GM12878 (cell line): ENCODE data around the gene PIP5KL1. TPM values are rescaled to one million over a fixed set of nuclear protein-coding genes. Genes with fewer than 3 reads are reported as not detected.

ENCODE experiments used
- ATAC-seq: fragments of 200-7000 bp; cut with Tn5 transposase; 3 replicates; pipeline ENCODE4 v1.9.1; 2020; ENCODE audit warnings: mild to moderate bottlenecking, moderate library complexity
- BruUV-seq: library from RNA; stranded (reverse); fragments of 400-500 nt; replicated peaks from 2 replicates; lab custom pipeline; 2021; lab: Mats Ljungman, UMichigan
- CTCF ChIA-PET: fragments of 300-600 bp; sonication (Branson Sonifier 250); formaldehyde crosslinking; extraction: SDS; loops from one replicate; lab custom pipeline; 2021; ENCODE audit warnings: inconsistent platforms; lab: Yijun Ruan, JAX
- POLR2A ChIA-PET: fragments of 350-600 bp; formaldehyde crosslinking; extraction: SDS; loops from one replicate; lab custom pipeline; 2021; ENCODE audit warnings: inconsistent platforms; lab: Charles Lee
- RAD21 ChIA-PET: fragments of 300-600 bp; sonication (Branson Sonifier 250); formaldehyde crosslinking; loops from one replicate; lab custom pipeline; 2023; ENCODE audit warnings: antibody characterized with exemption; ENCODE audit not compliant: unreplicated experiment; lab: Charles Lee
- SMC1A ChIA-PET: fragments of 300-600 bp; sonication (Branson Sonifier 250); formaldehyde crosslinking; loops from one replicate; lab custom pipeline; 2023; ENCODE audit not compliant: unreplicated experiment, uncharacterized antibody; lab: Charles Lee
- DNase-seq: peaks from one replicate; pipeline ENCODE4 v3.0.0-alpha.2; 2011; ENCODE audit warnings: low read depth, low spot score
- FAIRE-seq: peaks from 3 replicates; lab custom pipeline; 2011; peaks lifted over from hg19 to GRCh38; lab: Jason Lieb, UNC
- H2AFZ ChIP-seq: 2 replicates; pipeline ENCODE4 v1.6.0; 2011; ENCODE audit warnings: low read depth, low read length, control low read depth; ENCODE audit not compliant: control insufficient read depth
- H3K27ac ChIP-seq: 2 replicates; pipeline ENCODE4 v1.5.1; 2011; ENCODE audit warnings: control low read depth; ENCODE audit not compliant: control insufficient read depth, insufficient read depth
- H3K27me3 ChIP-seq, 2 experiments: replicated peaks in 1 of 2; 2 replicates each; pipeline versions ENCODE4 v1.6.0 to v1.6.1; 2011; ENCODE audit warnings: low read length in 1 of 2; ENCODE audit not compliant: control insufficient read depth in 2 of 2, insufficient read depth in 2 of 2
- H3K36me3 ChIP-seq, 2 experiments: 2 replicates each; pipeline ENCODE4 v1.5.1; 2011; ENCODE audit warnings: low read length in 1 of 2; ENCODE audit not compliant: control insufficient read depth in 2 of 2, insufficient read depth in 2 of 2
- H3K4me1 ChIP-seq: 2 replicates; pipeline ENCODE4 v1.6.1; 2011; ENCODE audit warnings: mild to moderate bottlenecking, low read length, moderate library complexity, mixed read lengths; ENCODE audit not compliant: control insufficient read depth, insufficient read depth
- H3K4me2 ChIP-seq: 2 replicates; pipeline ENCODE4 v1.6.0; 2011; ENCODE audit warnings: control low read depth; ENCODE audit not compliant: control insufficient read depth, insufficient read depth
- H3K4me3 ChIP-seq: fragments of 200-600 bp; sonication (generic); 2 replicates; pipeline ENCODE4 v1.5.1; 2016
- H3K79me2 ChIP-seq: 2 replicates; pipeline ENCODE4 v1.6.0; 2011; ENCODE audit warnings: low read length; ENCODE audit not compliant: control insufficient read depth, insufficient read depth
- H3K9ac ChIP-seq: 2 replicates; pipeline ENCODE4 v1.8.0; 2011; ENCODE audit warnings: low read length, control low read depth, mixed read lengths; ENCODE audit not compliant: control insufficient read depth, insufficient read depth
- H3K9me3 ChIP-seq: replicated peaks from 3 replicates; pipeline ENCODE4 v1.5.1; 2011; ENCODE audit warnings: mild to moderate bottlenecking, low read length; ENCODE audit not compliant: control insufficient read depth, insufficient read depth
- H4K20me1 ChIP-seq: 2 replicates; pipeline ENCODE4 v1.6.0; 2011; ENCODE audit not compliant: control insufficient read depth, insufficient read depth
- BMI1 ChIP-seq: fragments of 450-650 bp; IDR thresholded peaks from 2 replicates; pipeline ENCODE4 v1.6.1; 2016; ENCODE audit warnings: mild to moderate bottlenecking, moderate library complexity, borderline replicate concordance
- BRCA1 ChIP-seq: IDR thresholded peaks from 2 replicates; pipeline ENCODE4 v1.6.1; 2011; ENCODE audit warnings: low read depth, low read length, improper control_type of control experiment
- DPF2 ChIP-seq: fragments of 450-650 bp; IDR thresholded peaks from 2 replicates; pipeline ENCODE4 v1.6.1; 2017; ENCODE audit warnings: mild to moderate bottlenecking
- EGR1 ChIP-seq, 2 experiments: IDR thresholded peaks; 1 replicate in 1 of 2; 2 replicates in 1 of 2; pipeline ENCODE4 v1.6.1; 2011 to 2012; ENCODE audit warnings: low read depth in 2 of 2, low read length in 2 of 2, borderline replicate concordance in 1 of 2, mild to moderate bottlenecking in 1 of 2, moderate library complexity in 1 of 2
- HCFC1 ChIP-seq: fragments of 150-350 bp; IDR thresholded peaks from 2 replicates; pipeline ENCODE4 v1.6.1; 2014; ENCODE audit warnings: low read length
- IRF4 ChIP-seq: IDR thresholded peaks from 2 replicates; pipeline ENCODE4 v1.6.1; 2011; ENCODE audit warnings: low read depth, low read length
- MYB ChIP-seq: fragments of 150-350 bp; IDR thresholded peaks from 2 replicates; pipeline ENCODE4 v1.6.1; 2014; ENCODE audit warnings: mild to moderate bottlenecking, low read depth, low read length, borderline replicate concordance
- NFIC ChIP-seq: IDR thresholded peaks from 2 replicates; pipeline ENCODE4 v1.6.1; 2012; ENCODE audit warnings: low read depth, mild to moderate bottlenecking, inconsistent platforms, low read length, moderate library complexity
- PAX5 ChIP-seq: IDR thresholded peaks from 2 replicates; pipeline ENCODE4 v1.6.1; 2011; ENCODE audit warnings: low read depth, low read length, borderline replicate concordance
- PAX8 ChIP-seq: fragments of 450-650 bp; IDR thresholded peaks from 2 replicates; pipeline ENCODE4 v1.6.1; 2017; ENCODE audit warnings: mild to moderate bottlenecking, moderate library complexity
- RBBP5 ChIP-seq: fragments of 200-600 bp; sonication (generic); conservative IDR thresholded peaks from 2 replicates; pipeline ENCODE4 v1.6.1; 2016
- SIX5 ChIP-seq: IDR thresholded peaks from 2 replicates; pipeline ENCODE4 v1.6.1; 2011; ENCODE audit warnings: mild to moderate bottlenecking, low read depth, low read length, moderate library complexity; ENCODE audit not compliant: severe bottlenecking
- SRF ChIP-seq, 2 experiments: IDR thresholded peaks; 2 replicates each; pipeline ENCODE4 v1.6.1; 2011; ENCODE audit warnings: low read depth in 2 of 2, low read length in 2 of 2, mild to moderate bottlenecking in 1 of 2, moderate library complexity in 1 of 2
- WGBS: methylation state at CpG from one replicate; pipeline ENCODE4 v1.1.6; 2016; ENCODE audit warnings: low lambda C conversion rate; ENCODE audit not compliant: insufficient replicate concordance, insufficient coverage; ENCODE audit errors: missing lambda C conversion rate; 5-methylcytosine and 5-hydroxymethylcytosine counted together
- in situ Hi-C: fragments of 300-500 bp; cut with MboI; formaldehyde crosslinking; loops from 9 replicates; pipeline ENCODE4 v1.14.3; 2018; ENCODE audit warnings: mixed read lengths
- intact Hi-C: fragments of 100-400 bp; cut with micrococcal nuclease; formaldehyde crosslinking; loops from one replicate; pipeline ENCODE4 v1.14.2; 2022; ENCODE audit not compliant: unreplicated experiment
- polyA plus RNA-seq, 11 experiments: library from polyadenylated mRNA; depleted of rRNA in 4 of 11; unstranded in 6 of 11; stranded (reverse) in 5 of 11; fragments of >200 nt; fragmentation: Nextera tagmentation in 4 of 11; fragmentation: Illumina TruSeq in 1 of 11; extraction: Ambion mirVana in 4 of 11; extraction: Trizol in 1 of 11; gene quantifications; 1 replicate in 1 of 11; 2 replicates in 10 of 11; pipeline versions ENCODE4 v1.2.1 to v1.2.3, GENCODE V29; 2011 to 2016; ENCODE audit warnings: inconsistent platforms in 2 of 11, missing spikeins in 2 of 11, low read depth in 1 of 11
- total RNA-seq, 4 experiments: library from RNA; depleted of rRNA in 3 of 4; stranded (reverse); fragments of >200 nt in 3 of 4; fragmentation: Illumina TruSeq in 1 of 4; extraction: Trizol in 1 of 4; gene quantifications; 2 replicates each; pipeline versions ENCODE4 v1.2.1 to v1.2.3, GENCODE V29; 2013 to 2021
- TF ChIP-seq, protein P1 (sequence below): IDR thresholded peaks from 2 replicates; pipeline ENCODE4 v1.6.1; 2011; ENCODE audit warnings: mild to moderate bottlenecking, low read depth, low read length, moderate library complexity; ENCODE audit not compliant: insufficient replicate concordance
- TF ChIP-seq, protein P2 (sequence below): IDR thresholded peaks from 2 replicates; pipeline ENCODE4 v1.6.1; 2011; ENCODE audit warnings: low read depth, low read length, improper control_type of control experiment, borderline replicate concordance

The PIP5KL1 gene
- total and polyA plus RNA-seq, 10 of the 15 experiments (the other 5 are each of a cell fraction or from before 2014, with no cell fraction given), result 0.04 to 0.67 (median 0.43) TPM; not detected in 2

GRCh38 chr9:127895811-127896210 lies 34.8 kb downstream of the PIP5KL1 start (continued):
- TF ChIP-seq, protein P1, sequence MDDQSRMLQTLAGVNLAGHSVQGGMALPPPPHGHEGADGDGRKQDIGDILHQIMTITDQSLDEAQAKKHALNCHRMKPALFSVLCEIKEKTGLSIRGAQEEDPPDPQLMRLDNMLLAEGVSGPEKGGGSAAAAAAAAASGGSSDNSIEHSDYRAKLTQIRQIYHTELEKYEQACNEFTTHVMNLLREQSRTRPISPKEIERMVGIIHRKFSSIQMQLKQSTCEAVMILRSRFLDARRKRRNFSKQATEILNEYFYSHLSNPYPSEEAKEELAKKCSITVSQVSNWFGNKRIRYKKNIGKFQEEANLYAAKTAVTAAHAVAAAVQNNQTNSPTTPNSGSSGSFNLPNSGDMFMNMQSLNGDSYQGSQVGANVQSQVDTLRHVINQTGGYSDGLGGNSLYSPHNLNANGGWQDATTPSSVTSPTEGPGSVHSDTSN, result no peak
- TF ChIP-seq MYB (no peak), HCFC1 (no peak), SIX5 (no peak), PAX5 (no peak), IRF4 (no peak)

- Histone ChIP-seq H3K79me2 (no peaks in the 10 kb centered on the region; the same call in 1 of the 2 replicates), H3K4me2 (no peak overlapping the region), H3K36me3 (peaks cover 13 to 16% of the 10 kb centered on the region in 2 experiments; a peak in 3 of 4 replicates), H3K9ac (no peak overlapping the region), H3K27me3 (no peaks in the 10 kb centered on the region), H2AFZ (no peak overlapping the region), H3K27ac (no peak overlapping the region), H3K4me1 (peaks cover 10% of the 10 kb centered on the region), H4K20me1 (no peaks in the 10 kb centered on the region), H3K4me3 (no peak overlapping the region), H3K9me3 (peaks cover 15% of the 10 kb centered on the region; the same call in 2 of the 3 replicates)
- intact Hi-C loops (no loop called here), in situ Hi-C loops (no loop called here)
- POLR2A ChIA-PET, result interaction anchor here (0.6 kb wide), 1 partner anchor 148 kb away, joined by 4 read pairs; no protein-coding TSS in a partner anchor
- RAD21 ChIA-PET, result no interaction called here
- TF ChIP-seq BMI1, result no peak
- TF ChIP-seq SRF (IDR thresholded peaks at IDR 0.05; ENCODE audit: low read depth in 2 of 2, low read length in 2 of 2), result no peak
- TF ChIP-seq PAX8, result no peak
- TF ChIP-seq DPF2, result no peak
- TF ChIP-seq NFIC, result no peak
- TF ChIP-seq EGR1 (IDR thresholded peaks at IDR 0.05; ENCODE audit: borderline replicate concordance in 1 of 2, low read depth in 2 of 2, low read length in 2 of 2), result no peak
- TF ChIP-seq, protein P2, sequence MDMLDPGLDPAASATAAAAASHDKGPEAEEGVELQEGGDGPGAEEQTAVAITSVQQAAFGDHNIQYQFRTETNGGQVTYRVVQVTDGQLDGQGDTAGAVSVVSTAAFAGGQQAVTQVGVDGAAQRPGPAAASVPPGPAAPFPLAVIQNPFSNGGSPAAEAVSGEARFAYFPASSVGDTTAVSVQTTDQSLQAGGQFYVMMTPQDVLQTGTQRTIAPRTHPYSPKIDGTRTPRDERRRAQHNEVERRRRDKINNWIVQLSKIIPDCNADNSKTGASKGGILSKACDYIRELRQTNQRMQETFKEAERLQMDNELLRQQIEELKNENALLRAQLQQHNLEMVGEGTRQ, result no peak
- TF ChIP-seq BRCA1, result no peak
- no peak for TF ChIP-seq RBBP5
- CTCF ChIA-PET, result interaction anchor here (1.2 kb wide), 1 partner anchor 24 kb away, joined by 3 read pairs; the partner anchor contains the start of gene ST6GALNAC4
- ATAC-seq (no peak), FAIRE-seq (no peak), DNase-seq (no peak)
- BruUV-seq, result no TSS peak
- SMC1A ChIA-PET, result interaction anchor here (0.7 kb wide), 1 partner anchor 147 kb away, joined by 3 read pairs; no protein-coding TSS in a partner anchor
- WGBS, result 94% methylated on average over 4 of the region's 4 CpGs
These were observed 37.2 kb downstream of the PIP5KL1 start for GRCh38 chr9:127893392-127893791.
